Fibroblast of pulmonary artery (primary cell): ENCODE measurements around the gene OTUD3.

Experiments used
- DNase-seq: peaks from one replicate; pipeline ENCODE4 v3.0.0-alpha.2; 2010; ENCODE audit warnings: low read depth
- H3K4me3 ChIP-seq: replicated peaks from 2 replicates; pipeline ENCODE4 v1.5.1; 2011; ENCODE audit warnings: low read depth, mild to moderate bottlenecking, control low read depth, low read length, moderate library complexity
- CTCF ChIP-seq: IDR thresholded peaks from 2 replicates; pipeline ENCODE4 v1.5.1; 2011; ENCODE audit warnings: mild to moderate bottlenecking, control low read depth, low read length, inconsistent platforms; ENCODE audit errors: missing control alignments

The OTUD3 gene

GRCh38 chr1:19949016-19949415 is 66.8 kb downstream of the OTUD3 start:
- TF ChIP-seq CTCF = no peak
- H3K4me3 ChIP-seq = no peak overlapping the region
- peak; percentile 76 for DNase-seq

GRCh38 chr1:19954059-19954458 is 71.9 kb downstream of the OTUD3 start:
- TF ChIP-seq CTCF = no peak
- no peak overlapping the region for H3K4me3 ChIP-seq
- no peak for DNase-seq

GRCh38 chr1:19955534-19956170 is 73.5 kb downstream of the OTUD3 start:
- H3K4me3 ChIP-seq = no peak overlapping the region
- no peak for DNase-seq
- TF ChIP-seq CTCF = no peak

GRCh38 chr1:19957779-19958178 is 75.6 kb downstream of the OTUD3 start:
- H3K4me3 ChIP-seq = no peak overlapping the region
- peak; percentile 20 for TF ChIP-seq CTCF
- DNase-seq = no peak

GRCh38 chr1:19960591-19960990 is 78.4 kb downstream of the OTUD3 start:
- TF ChIP-seq CTCF = no peak
- H3K4me3 ChIP-seq = no peak overlapping the region
- DNase-seq = no peak
